HFFc6 (cell line): ENCODE measurements around the gene PRELID2. TPM values are rescaled to one million over a fixed set of nuclear protein-coding genes. Genes with fewer than 3 reads are reported as not detected.

Experiments used
- DNase-seq: peaks from one replicate; pipeline ENCODE4 v3.0.0-alpha.2; 2018
- H3K27ac Mint-ChIP-seq: 2 replicates; pipeline ENCODE4 v1.8.0; 2020; ENCODE audit warnings: mild to moderate bottlenecking, mixed read lengths
- H3K27me3 Mint-ChIP-seq: 2 replicates; pipeline ENCODE4 v1.8.0; 2021; ENCODE audit warnings: mild to moderate bottlenecking, moderate library complexity, mixed read lengths; ENCODE audit not compliant: insufficient read depth
- H3K36me3 Mint-ChIP-seq: 2 replicates; pipeline ENCODE4 v1.8.0; 2021; ENCODE audit warnings: low read depth, mixed read lengths
- H3K4me1 Mint-ChIP-seq: 2 replicates; pipeline ENCODE4 v1.8.0; 2020; ENCODE audit warnings: low read depth, mixed read lengths
- H3K4me3 Mint-ChIP-seq: 2 replicates; pipeline ENCODE4 v1.8.0; 2020; ENCODE audit warnings: mild to moderate bottlenecking, moderate library complexity, mixed read lengths
- H3K9me3 Mint-ChIP-seq: 2 replicates; pipeline ENCODE4 v1.8.0; 2020; ENCODE audit warnings: mild to moderate bottlenecking, mixed read lengths
- CTCF ChIP-seq: fragments of 200-600 bp; sonication (generic); IDR thresholded peaks from 2 replicates; pipeline ENCODE4 v1.5.0; 2021; ENCODE audit warnings: antibody characterized with exemption, mild to moderate bottlenecking
- total RNA-seq, 6 experiments: library from RNA; stranded (reverse); fragmentation: NEBNext Ultra II Directional; extraction: Animal tissue kit (Norgen Biotek cat#: 25700); gene quantifications; 2 replicates in 1 of 6; 3 replicates in 5 of 6; pipeline ENCODE4 v1.2.3, GENCODE V29; 2021

PRELID2 gene
- total RNA-seq, 6 experiments from 2014 or later = 3.6 to 8.8 (median 6.4) TPM

- DNase-seq = no peak
- no peaks in the 10 kb centered on the region for H3K9me3 Mint-ChIP-seq
- no peak for TF ChIP-seq CTCF
- peaks cover 62% of the 10 kb centered on the region for H3K4me1 Mint-ChIP-seq
- no peak overlapping the region; the same call in 1 of the 2 replicates for H3K27ac Mint-ChIP-seq
- H3K27me3 Mint-ChIP-seq = 0 out of 2 replicates have a peak, but pooled peaks cover 2% of the 10 kb centered on the region
- H3K4me3 Mint-ChIP-seq = no peak overlapping the region
- no peaks in the 10 kb centered on the region for H3K36me3 Mint-ChIP-seq
Observed at GRCh38 chr5:145829708-145830361, 5.3 kb downstream of the PRELID2 start.

- Mint-ChIP-seq H3K27me3 (0 out of 2 replicates have a peak, but pooled peaks cover 2% of the 10 kb centered on the region), H3K4me3 (no peak overlapping the region), H3K4me1 (peaks cover 41% of the 10 kb centered on the region), H3K27ac (no peak overlapping the region), H3K9me3 (no peaks in the 10 kb centered on the region), H3K36me3 (no peaks in the 10 kb centered on the region)
- no peak for TF ChIP-seq CTCF
- DNase-seq = no peak
Observed at GRCh38 chr5:145826895-145827674, 8.1 kb downstream of the PRELID2 start.

GRCh38 chr5:145825751-145826180, 9.4 kb downstream of the PRELID2 start:
- Mint-ChIP-seq H3K27me3 (0 out of 2 replicates have a peak, but pooled peaks cover 2% of the 10 kb centered on the region), H3K27ac (no peak overlapping the region), H3K4me1 (peaks cover 30% of the 10 kb centered on the region), H3K4me3 (no peak overlapping the region), H3K9me3 (no peaks in the 10 kb centered on the region), H3K36me3 (no peaks in the 10 kb centered on the region)
- TF ChIP-seq CTCF = peak; percentile 92
- peak; percentile 44 for DNase-seq

- no peaks in the 10 kb centered on the region for H3K9me3 Mint-ChIP-seq
- peaks cover 14% of the 10 kb centered on the region; the same call in 1 of the 2 replicates for H3K4me1 Mint-ChIP-seq
- 0 out of 2 replicates have a peak, but pooled peaks cover 2% of the 10 kb centered on the region for H3K27me3 Mint-ChIP-seq
- DNase-seq = no peak
- H3K4me3 Mint-ChIP-seq = no peak overlapping the region
- H3K27ac Mint-ChIP-seq = no peak overlapping the region
- no peak for TF ChIP-seq CTCF
- H3K36me3 Mint-ChIP-seq = no peaks in the 10 kb centered on the region
Observed at GRCh38 chr5:145824040-145824439, 11.1 kb downstream of the PRELID2 start.

- TF ChIP-seq CTCF = no peak
- no peak overlapping the region for H3K4me3 Mint-ChIP-seq
- H3K9me3 Mint-ChIP-seq = no peaks in the 10 kb centered on the region
- no peaks in the 10 kb centered on the region for H3K27me3 Mint-ChIP-seq
- H3K4me1 Mint-ChIP-seq = no peaks in the 10 kb centered on the region
- DNase-seq = no peak
- H3K27ac Mint-ChIP-seq = no peak overlapping the region
- H3K36me3 Mint-ChIP-seq = peaks cover 4% of the 10 kb centered on the region; the same call in 1 of the 2 replicates
Observed at GRCh38 chr5:145818604-145819003, 16.5 kb downstream of the PRELID2 start.
